GM12878 (cell line): ENCODE data around the gene RBBP8NL. TPM values are rescaled to one million over a fixed set of nuclear protein-coding genes. Genes with fewer than 3 reads are reported as not detected.

ENCODE experiments used
- ATAC-seq: fragments of 200-7000 bp; cut with Tn5 transposase; 3 replicates; pipeline ENCODE4 v1.9.1; 2020; ENCODE audit warnings: mild to moderate bottlenecking, moderate library complexity
- BruUV-seq: library from RNA; stranded (reverse); fragments of 400-500 nt; replicated peaks from 2 replicates; lab custom pipeline; 2021; lab: Mats Ljungman, UMichigan
- CTCF ChIA-PET: fragments of 300-600 bp; sonication (Branson Sonifier 250); formaldehyde crosslinking; extraction: SDS; loops from one replicate; lab custom pipeline; 2021; ENCODE audit warnings: inconsistent platforms; lab: Yijun Ruan, JAX
- POLR2A ChIA-PET: fragments of 350-600 bp; formaldehyde crosslinking; extraction: SDS; loops from one replicate; lab custom pipeline; 2021; ENCODE audit warnings: inconsistent platforms; lab: Charles Lee
- RAD21 ChIA-PET: fragments of 300-600 bp; sonication (Branson Sonifier 250); formaldehyde crosslinking; loops from one replicate; lab custom pipeline; 2023; ENCODE audit warnings: antibody characterized with exemption; ENCODE audit not compliant: unreplicated experiment; lab: Charles Lee
- SMC1A ChIA-PET: fragments of 300-600 bp; sonication (Branson Sonifier 250); formaldehyde crosslinking; loops from one replicate; lab custom pipeline; 2023; ENCODE audit not compliant: unreplicated experiment, uncharacterized antibody; lab: Charles Lee
- DNase-seq: peaks from one replicate; pipeline ENCODE4 v3.0.0-alpha.2; 2011; ENCODE audit warnings: low read depth, low spot score
- FAIRE-seq: peaks from 3 replicates; lab custom pipeline; 2011; peaks lifted over from hg19 to GRCh38; lab: Jason Lieb, UNC
- H2AFZ ChIP-seq: 2 replicates; pipeline ENCODE4 v1.6.0; 2011; ENCODE audit warnings: low read depth, low read length, control low read depth; ENCODE audit not compliant: control insufficient read depth
- H3K27ac ChIP-seq: 2 replicates; pipeline ENCODE4 v1.5.1; 2011; ENCODE audit warnings: control low read depth; ENCODE audit not compliant: control insufficient read depth, insufficient read depth
- H3K27me3 ChIP-seq, 2 experiments: replicated peaks in 1 of 2; 2 replicates each; pipeline versions ENCODE4 v1.6.0 to v1.6.1; 2011; ENCODE audit warnings: low read length in 1 of 2; ENCODE audit not compliant: control insufficient read depth in 2 of 2, insufficient read depth in 2 of 2
- H3K36me3 ChIP-seq, 2 experiments: 2 replicates each; pipeline ENCODE4 v1.5.1; 2011; ENCODE audit warnings: low read length in 1 of 2; ENCODE audit not compliant: control insufficient read depth in 2 of 2, insufficient read depth in 2 of 2
- H3K4me1 ChIP-seq: 2 replicates; pipeline ENCODE4 v1.6.1; 2011; ENCODE audit warnings: mild to moderate bottlenecking, low read length, moderate library complexity, mixed read lengths; ENCODE audit not compliant: control insufficient read depth, insufficient read depth
- H3K4me2 ChIP-seq: 2 replicates; pipeline ENCODE4 v1.6.0; 2011; ENCODE audit warnings: control low read depth; ENCODE audit not compliant: control insufficient read depth, insufficient read depth
- H3K4me3 ChIP-seq: fragments of 200-600 bp; sonication (generic); 2 replicates; pipeline ENCODE4 v1.5.1; 2016
- H3K79me2 ChIP-seq: 2 replicates; pipeline ENCODE4 v1.6.0; 2011; ENCODE audit warnings: low read length; ENCODE audit not compliant: control insufficient read depth, insufficient read depth
- H3K9ac ChIP-seq: 2 replicates; pipeline ENCODE4 v1.8.0; 2011; ENCODE audit warnings: low read length, control low read depth, mixed read lengths; ENCODE audit not compliant: control insufficient read depth, insufficient read depth
- H3K9me3 ChIP-seq: replicated peaks from 3 replicates; pipeline ENCODE4 v1.5.1; 2011; ENCODE audit warnings: mild to moderate bottlenecking, low read length; ENCODE audit not compliant: control insufficient read depth, insufficient read depth
- H4K20me1 ChIP-seq: 2 replicates; pipeline ENCODE4 v1.6.0; 2011; ENCODE audit not compliant: control insufficient read depth, insufficient read depth
- SUZ12 ChIP-seq: fragments of 200-600 bp; sonication (generic); IDR thresholded peaks from one replicate; pipeline ENCODE4 v1.6.1; 2018; ENCODE audit warnings: antibody characterized with exemption, mild to moderate bottlenecking; ENCODE audit not compliant: unreplicated experiment
- TAF1 ChIP-seq: IDR thresholded peaks from 2 replicates; pipeline ENCODE4 v1.6.1; 2011; ENCODE audit warnings: mild to moderate bottlenecking, low read depth, low read length, borderline replicate concordance
- TCF12 ChIP-seq: IDR thresholded peaks from 2 replicates; pipeline ENCODE4 v1.6.1; 2011; ENCODE audit warnings: low read depth, mild to moderate bottlenecking, low read length
- WGBS: methylation state at CpG from one replicate; pipeline ENCODE4 v1.1.6; 2016; ENCODE audit warnings: low lambda C conversion rate; ENCODE audit not compliant: insufficient replicate concordance, insufficient coverage; ENCODE audit errors: missing lambda C conversion rate; 5-methylcytosine and 5-hydroxymethylcytosine counted together
- in situ Hi-C: fragments of 300-500 bp; cut with MboI; formaldehyde crosslinking; loops from 9 replicates; pipeline ENCODE4 v1.14.3; 2018; ENCODE audit warnings: mixed read lengths
- intact Hi-C: fragments of 100-400 bp; cut with micrococcal nuclease; formaldehyde crosslinking; loops from one replicate; pipeline ENCODE4 v1.14.2; 2022; ENCODE audit not compliant: unreplicated experiment
- polyA plus RNA-seq, 11 experiments: library from polyadenylated mRNA; depleted of rRNA in 4 of 11; unstranded in 6 of 11; stranded (reverse) in 5 of 11; fragments of >200 nt; fragmentation: Nextera tagmentation in 4 of 11; fragmentation: Illumina TruSeq in 1 of 11; extraction: Ambion mirVana in 4 of 11; extraction: Trizol in 1 of 11; gene quantifications; 1 replicate in 1 of 11; 2 replicates in 10 of 11; pipeline versions ENCODE4 v1.2.1 to v1.2.3, GENCODE V29; 2011 to 2016; ENCODE audit warnings: inconsistent platforms in 2 of 11, missing spikeins in 2 of 11, low read depth in 1 of 11
- total RNA-seq, 4 experiments: library from RNA; depleted of rRNA in 3 of 4; stranded (reverse); fragments of >200 nt in 3 of 4; fragmentation: Illumina TruSeq in 1 of 4; extraction: Trizol in 1 of 4; gene quantifications; 2 replicates each; pipeline versions ENCODE4 v1.2.1 to v1.2.3, GENCODE V29; 2013 to 2021
- TF ChIP-seq, protein P1 (sequence below): IDR thresholded peaks from 2 replicates; pipeline ENCODE4 v1.6.1; 2011; ENCODE audit warnings: borderline replicate concordance, low read depth, mild to moderate bottlenecking, moderate library complexity, mixed read lengths, low read length; ENCODE audit not compliant: insufficient read depth; ENCODE audit errors: extremely low read length
- TF ChIP-seq, protein P2 (sequence below): fragments of 450-650 bp; IDR thresholded peaks from 2 replicates; pipeline ENCODE4 v1.6.1; 2018; ENCODE audit warnings: borderline replicate concordance, mild to moderate bottlenecking; ENCODE audit not compliant: partially characterized antibody
- TF ChIP-seq, protein P3 (sequence below): fragments of 450-650 bp; conservative IDR thresholded peaks from 2 replicates; pipeline ENCODE4 v1.6.1; 2017; ENCODE audit warnings: mild to moderate bottlenecking, moderate library complexity

Gene RBBP8NL
- total and polyA plus RNA-seq, 10 of the 15 experiments (the other 5 are each of a cell fraction or from before 2014, with no cell fraction given), result not detected

DNA sequence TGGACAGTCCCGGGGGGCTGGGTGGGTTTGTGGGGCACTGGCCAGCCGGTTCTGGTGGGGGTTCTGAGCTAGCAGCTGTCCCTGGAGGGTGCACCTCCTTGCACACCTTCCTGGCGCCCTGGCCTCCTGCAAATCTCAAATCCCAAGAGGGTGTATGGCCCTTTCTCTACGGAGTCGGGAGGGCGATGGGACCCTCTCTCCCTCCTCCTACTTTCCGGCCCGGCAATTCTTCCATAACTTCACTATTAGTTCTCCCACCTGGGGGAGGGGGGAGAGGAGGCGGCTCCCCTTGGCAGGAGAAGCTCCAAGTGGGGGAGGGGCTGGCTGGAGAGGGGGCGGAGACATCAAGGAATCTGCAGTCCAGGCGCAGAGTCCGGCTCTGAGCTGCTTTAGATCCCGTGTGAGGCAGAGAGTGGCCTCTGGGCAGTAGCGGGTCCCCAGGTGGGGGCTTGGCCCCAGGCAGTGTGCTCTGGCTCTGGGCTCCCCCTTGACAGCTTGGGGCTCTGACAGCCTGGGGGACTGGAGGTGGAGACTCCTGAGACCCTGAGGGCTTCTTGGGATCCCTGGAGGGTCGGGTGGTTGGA is 58.9 kb downstream of the RBBP8NL start:
- Histone ChIP-seq H4K20me1 (no peaks in the 10 kb centered on the region), H2AFZ (no peak overlapping the region), H3K9ac (no peak overlapping the region), H3K9me3 (no peaks in the 10 kb centered on the region), H3K4me2 (no peak overlapping the region), H3K36me3 (no peaks in the 10 kb centered on the region), H3K27ac (no peak overlapping the region), H3K27me3 (peaks cover 4 to 15% of the 10 kb centered on the region in 2 experiments), H3K4me1 (peaks cover 5% of the 10 kb centered on the region), H3K4me3 (no peak overlapping the region), H3K79me2 (no peaks in the 10 kb centered on the region)
- no peak for FAIRE-seq
- peak; percentile 24 for TF ChIP-seq SUZ12
- TF ChIP-seq TAF1, result no peak
- TF ChIP-seq, protein P1, sequence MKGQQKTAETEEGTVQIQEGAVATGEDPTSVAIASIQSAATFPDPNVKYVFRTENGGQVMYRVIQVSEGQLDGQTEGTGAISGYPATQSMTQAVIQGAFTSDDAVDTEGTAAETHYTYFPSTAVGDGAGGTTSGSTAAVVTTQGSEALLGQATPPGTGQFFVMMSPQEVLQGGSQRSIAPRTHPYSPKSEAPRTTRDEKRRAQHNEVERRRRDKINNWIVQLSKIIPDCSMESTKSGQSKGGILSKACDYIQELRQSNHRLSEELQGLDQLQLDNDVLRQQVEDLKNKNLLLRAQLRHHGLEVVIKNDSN, result no peak
- SMC1A ChIA-PET, result no interaction called here
- BruUV-seq, result no TSS peak
- DNase-seq, result no peak
- POLR2A ChIA-PET, result no interaction called here
- ATAC-seq, result no peak
- in situ Hi-C loops, result no loop called here
- RAD21 ChIA-PET, result no interaction called here
- CTCF ChIA-PET, result interaction anchor here (1.1 to 1.3 kb wide), 2 partner anchors 14 to 66 kb away, joined by 3 to 5 read pairs; no protein-coding TSS in a partner anchor
- intact Hi-C loops, result no loop called here
- 0% methylated on average over 11 of the region's 15 CpGs for WGBS

DNA sequence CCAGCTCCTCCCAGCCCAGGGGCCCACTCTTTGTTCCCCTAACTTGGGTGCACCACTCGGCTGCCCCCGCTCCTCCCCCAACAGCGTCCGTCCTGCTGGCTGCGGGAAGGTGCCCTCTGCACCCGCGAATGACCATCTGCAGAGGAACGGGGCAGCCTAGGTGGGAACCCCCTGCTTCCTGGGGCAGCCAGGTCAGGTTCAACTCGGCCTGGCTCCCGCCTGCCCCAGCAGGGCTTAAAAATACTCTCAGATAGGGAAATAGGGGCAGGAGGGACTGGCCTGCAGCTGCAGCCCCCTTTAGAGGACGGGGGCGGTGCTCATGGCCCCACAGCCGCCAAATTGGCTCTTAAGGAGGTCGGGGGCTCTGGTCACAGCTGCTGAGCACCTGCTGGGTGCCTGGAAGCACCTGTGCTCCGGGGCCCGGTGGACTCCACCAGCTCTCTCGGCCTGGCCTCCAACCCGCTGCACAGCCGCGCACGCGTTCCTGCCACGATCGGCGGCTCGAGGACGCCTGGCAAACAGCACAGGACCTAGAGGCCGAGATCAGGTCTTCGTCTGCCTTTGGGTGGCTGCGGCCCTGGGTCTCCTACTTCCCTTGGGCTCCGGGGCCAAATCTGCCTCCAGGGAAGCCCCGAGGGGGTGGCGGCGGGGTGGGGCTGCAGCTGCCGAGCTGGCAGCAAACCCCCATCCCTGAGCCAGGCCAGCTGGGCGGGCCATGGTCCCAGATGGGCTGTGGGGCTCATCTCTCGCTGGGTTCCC is 59.5 kb downstream of the RBBP8NL start:
- POLR2A ChIA-PET, result no interaction called here
- SMC1A ChIA-PET, result no interaction called here
- Histone ChIP-seq H3K27me3 (peaks cover 4 to 15% of the 10 kb centered on the region in 2 experiments), H2AFZ (no peak overlapping the region; the same call in 1 of the 2 replicates), H3K9ac (no peak overlapping the region), H3K4me2 (peak overlapping the region; percentile 75; the same call in 1 of the 2 replicates), H3K4me1 (peaks cover 5% of the 10 kb centered on the region), H3K4me3 (no peak overlapping the region), H3K9me3 (no peaks in the 10 kb centered on the region), H3K36me3 (no peaks in the 10 kb centered on the region), H3K79me2 (no peaks in the 10 kb centered on the region), H3K27ac (no peak overlapping the region), H4K20me1 (no peaks in the 10 kb centered on the region)
- no TSS peak for BruUV-seq
- RAD21 ChIA-PET, result no interaction called here
- 8% methylated on average over 37 of the region's 37 CpGs for WGBS
- peak; percentile 41 for ATAC-seq
- CTCF ChIA-PET, result interaction anchor here (1.3 kb wide), 1 partner anchor 15 kb away, joined by 5 read pairs; no protein-coding TSS in a partner anchor
- intact Hi-C loops (no loop called here), in situ Hi-C loops (no loop called here)
- no peak for DNase-seq
- TF ChIP-seq, protein P2, sequence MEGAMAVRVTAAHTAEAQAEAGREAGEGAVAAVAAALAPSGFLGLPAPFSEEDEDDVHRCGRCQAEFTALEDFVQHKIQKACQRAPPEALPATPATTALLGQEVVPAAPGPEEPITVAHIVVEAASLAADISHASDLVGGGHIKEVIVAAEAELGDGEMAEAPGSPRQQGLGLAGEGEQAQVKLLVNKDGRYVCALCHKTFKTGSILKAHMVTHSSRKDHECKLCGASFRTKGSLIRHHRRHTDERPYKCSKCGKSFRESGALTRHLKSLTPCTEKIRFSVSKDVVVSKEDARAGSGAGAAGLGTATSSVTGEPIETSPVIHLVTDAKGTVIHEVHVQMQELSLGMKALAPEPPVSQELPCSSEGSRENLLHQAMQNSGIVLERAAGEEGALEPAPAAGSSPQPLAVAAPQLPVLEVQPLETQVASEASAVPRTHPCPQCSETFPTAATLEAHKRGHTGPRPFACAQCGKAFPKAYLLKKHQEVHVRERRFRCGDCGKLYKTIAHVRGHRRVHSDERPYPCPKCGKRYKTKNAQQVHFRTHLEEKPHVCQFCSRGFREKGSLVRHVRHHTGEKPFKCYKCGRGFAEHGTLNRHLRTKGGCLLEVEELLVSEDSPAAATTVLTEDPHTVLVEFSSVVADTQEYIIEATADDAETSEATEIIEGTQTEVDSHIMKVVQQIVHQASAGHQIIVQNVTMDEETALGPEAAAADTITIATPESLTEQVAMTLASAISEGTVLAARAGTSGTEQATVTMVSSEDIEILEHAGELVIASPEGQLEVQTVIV, result no peak
- TF ChIP-seq, protein P3, sequence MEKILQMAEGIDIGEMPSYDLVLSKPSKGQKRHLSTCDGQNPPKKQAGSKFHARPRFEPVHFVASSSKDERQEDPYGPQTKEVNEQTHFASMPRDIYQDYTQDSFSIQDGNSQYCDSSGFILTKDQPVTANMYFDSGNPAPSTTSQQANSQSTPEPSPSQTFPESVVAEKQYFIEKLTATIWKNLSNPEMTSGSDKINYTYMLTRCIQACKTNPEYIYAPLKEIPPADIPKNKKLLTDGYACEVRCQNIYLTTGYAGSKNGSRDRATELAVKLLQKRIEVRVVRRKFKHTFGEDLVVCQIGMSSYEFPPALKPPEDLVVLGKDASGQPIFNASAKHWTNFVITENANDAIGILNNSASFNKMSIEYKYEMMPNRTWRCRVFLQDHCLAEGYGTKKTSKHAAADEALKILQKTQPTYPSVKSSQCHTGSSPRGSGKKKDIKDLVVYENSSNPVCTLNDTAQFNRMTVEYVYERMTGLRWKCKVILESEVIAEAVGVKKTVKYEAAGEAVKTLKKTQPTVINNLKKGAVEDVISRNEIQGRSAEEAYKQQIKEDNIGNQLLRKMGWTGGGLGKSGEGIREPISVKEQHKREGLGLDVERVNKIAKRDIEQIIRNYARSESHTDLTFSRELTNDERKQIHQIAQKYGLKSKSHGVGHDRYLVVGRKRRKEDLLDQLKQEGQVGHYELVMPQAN, result no peak
- peak; percentile 50; the same call in 1 of the 2 replicates for TF ChIP-seq TCF12
- no peak for FAIRE-seq
